CD4-positive, alpha-beta T cell (primary cell): ENCODE measurements around the gene SMURF2. TPM values are rescaled to one million over a fixed set of nuclear protein-coding genes. Genes with fewer than 3 reads are reported as not detected.
A peak's percentile ranks its signal among the peaks of the same experiment; 100 is the strongest.

Source experiments
- ATAC-seq: fragments of 200-7000 bp; cut with Tn5 transposase; one replicate; pipeline ENCODE4 v1.10.0; 2022; ENCODE audit warnings: mild to moderate bottlenecking; ENCODE audit not compliant: poor library complexity
- CTCF ChIA-PET: fragments of 350-600 bp; sonication (Branson Sonifier 250); formaldehyde crosslinking; loops from one replicate; lab custom pipeline; 2021; ENCODE audit warnings: antibody characterized with exemption, inconsistent platforms; lab: Charles Lee
- POLR2A ChIA-PET: fragments of 350-600 bp; sonication (Branson Sonifier 250); formaldehyde crosslinking; loops from one replicate; lab custom pipeline; 2021; ENCODE audit warnings: antibody characterized with exemption, inconsistent platforms; lab: Charles Lee
- DNase-seq, 14 experiments: peaks; one replicate each; pipeline ENCODE4 v3.0.0-alpha.2; 2013 to 2020; ENCODE audit warnings: mixed read lengths in 2 of 14
- H3K27ac ChIP-seq, 2 donors: one replicate each; pipeline versions ENCODE4 v1.5.1 to v1.7.0; 2013; ENCODE audit warnings: low read length in 2 of 2, low read depth in 1 of 2, mild to moderate bottlenecking in 1 of 2
- H3K27me3 ChIP-seq, 2 experiments: 1 replicate in 1 of 2; 2 replicates in 1 of 2; pipeline versions ENCODE4 v1.6.1 to v1.7.0; 2013; ENCODE audit warnings: low read length in 2 of 2, control low read depth in 1 of 2, mild to moderate bottlenecking in 1 of 2, moderate library complexity in 1 of 2; ENCODE audit not compliant: insufficient read depth in 2 of 2, control insufficient read depth in 1 of 2
- H3K36me3 ChIP-seq: one replicate; pipeline ENCODE4 v1.6.1; 2013; ENCODE audit warnings: low read length, control low read depth; ENCODE audit not compliant: insufficient read depth
- H3K4me1 ChIP-seq: one replicate; pipeline ENCODE4 v1.6.1; 2013; ENCODE audit warnings: low read length, control low read depth; ENCODE audit not compliant: insufficient read depth
- H3K4me3 ChIP-seq: one replicate; pipeline ENCODE4 v1.5.1; 2013; ENCODE audit warnings: mild to moderate bottlenecking, low read length, moderate library complexity
- H3K9me3 ChIP-seq, 2 experiments: 1 replicate in 1 of 2; 2 replicates in 1 of 2; pipeline versions ENCODE4 v1.6.1 to v1.7.0; 2013; ENCODE audit warnings: low read length in 2 of 2, mild to moderate bottlenecking in 2 of 2, control low read depth in 1 of 2, moderate library complexity in 1 of 2; ENCODE audit not compliant: control insufficient read depth in 1 of 2, insufficient read depth in 1 of 2
- H3K27ac Mint-ChIP-seq: one replicate; pipeline ENCODE4 v1.8.0; 2020; ENCODE audit warnings: mixed read lengths
- H3K27me3 Mint-ChIP-seq: one replicate; pipeline ENCODE4 v1.8.0; 2021; ENCODE audit warnings: mixed read lengths
- H3K36me3 Mint-ChIP-seq: one replicate; pipeline ENCODE4 v1.8.0; 2021; ENCODE audit warnings: low read depth, mixed read lengths
- H3K4me1 Mint-ChIP-seq: one replicate; pipeline ENCODE4 v1.8.0; 2021; ENCODE audit warnings: low read depth, mixed read lengths
- H3K4me3 Mint-ChIP-seq: one replicate; pipeline ENCODE4 v1.8.0; 2020; ENCODE audit warnings: mild to moderate bottlenecking, mixed read lengths
- H3K9me3 Mint-ChIP-seq: one replicate; pipeline ENCODE4 v1.8.0; 2020; ENCODE audit warnings: mixed read lengths
- intact Hi-C, 2 experiments: fragments of 100-400 bp; cut with DNase I in 1 of 2; cut with micrococcal nuclease in 1 of 2; formaldehyde crosslinking; loops; one replicate each; pipeline versions ENCODE4 v1.15.1 to v1.9.0; 2023 to 2025; cut with DNase I, micrococcal nuclease
- total RNA-seq, 174 experiments: library from RNA in 2 of 174; stranded (reverse) in 2 of 174; gene quantifications; one replicate each; pipeline ENCODE4 v1.2.3 and lab custom pipeline; 2021 to 2026
- TF ChIP-seq, protein P1 (sequence below): fragments of 200-600 bp; IDR thresholded peaks from one replicate; pipeline ENCODE4 v1.8.0; 2022; ENCODE audit warnings: antibody characterized with exemption, mild to moderate bottlenecking

Gene SMURF2
- total RNA-seq, 2 experiments from 2014 or later, result 28.0 to 29.7 TPM

DNA sequence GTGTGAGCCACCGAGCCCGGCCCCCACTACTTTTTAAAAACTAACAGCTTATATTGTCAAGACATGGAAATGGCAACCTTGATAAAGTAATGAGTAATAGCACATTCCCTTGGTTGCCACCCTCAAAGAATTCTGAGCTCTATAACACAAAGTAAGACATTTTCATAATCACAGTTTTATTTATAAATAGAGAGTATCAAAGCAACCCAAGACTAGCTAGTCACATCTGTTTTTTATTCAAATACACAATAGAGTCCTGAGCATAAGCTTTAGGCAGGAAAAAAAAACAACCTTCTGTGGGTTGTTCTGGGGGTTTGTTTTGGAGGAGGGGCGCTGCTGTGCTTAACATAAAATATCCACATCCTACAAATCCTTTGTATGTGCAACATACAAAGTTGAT lies 86.7 kb downstream of the SMURF2 start:
- Mint-ChIP-seq H3K4me1 (peaks cover 18% of the 10 kb centered on the region), H3K36me3 (peaks cover 76% of the 10 kb centered on the region), H3K27ac (no peak overlapping the region), H3K27me3 (no peaks in the 10 kb centered on the region), H3K4me3 (no peak overlapping the region), H3K9me3 (no peaks in the 10 kb centered on the region)
- DNase-seq (no peak), ATAC-seq (no peak)
- H3K27ac ChIP-seq, result no peak overlapping the region
- intact Hi-C loops, result no loop called here
- H3K36me3 ChIP-seq, result peaks cover 39% of the 10 kb centered on the region
- H3K9me3 ChIP-seq, result no peaks in the 10 kb centered on the region
- H3K27me3 ChIP-seq, result no peaks in the 10 kb centered on the region
- H3K4me3 ChIP-seq, result no peak overlapping the region
- ChIA-PET POLR2A (interaction anchor here (1.3 to 1.8 kb wide), 2 partner anchors 69 to 70 kb away, joined by 5 to 6 read pairs; partner anchors contain the start of genes CEP95 and DDX5), CTCF (interaction anchor here (0.6 to 1.7 kb wide), 2 partner anchors 17 to 55 kb away, joined by 3 to 5 read pairs; no protein-coding TSS in a partner anchor)
- peaks cover 9% of the 10 kb centered on the region for H3K4me1 ChIP-seq
- TF ChIP-seq, protein P1, sequence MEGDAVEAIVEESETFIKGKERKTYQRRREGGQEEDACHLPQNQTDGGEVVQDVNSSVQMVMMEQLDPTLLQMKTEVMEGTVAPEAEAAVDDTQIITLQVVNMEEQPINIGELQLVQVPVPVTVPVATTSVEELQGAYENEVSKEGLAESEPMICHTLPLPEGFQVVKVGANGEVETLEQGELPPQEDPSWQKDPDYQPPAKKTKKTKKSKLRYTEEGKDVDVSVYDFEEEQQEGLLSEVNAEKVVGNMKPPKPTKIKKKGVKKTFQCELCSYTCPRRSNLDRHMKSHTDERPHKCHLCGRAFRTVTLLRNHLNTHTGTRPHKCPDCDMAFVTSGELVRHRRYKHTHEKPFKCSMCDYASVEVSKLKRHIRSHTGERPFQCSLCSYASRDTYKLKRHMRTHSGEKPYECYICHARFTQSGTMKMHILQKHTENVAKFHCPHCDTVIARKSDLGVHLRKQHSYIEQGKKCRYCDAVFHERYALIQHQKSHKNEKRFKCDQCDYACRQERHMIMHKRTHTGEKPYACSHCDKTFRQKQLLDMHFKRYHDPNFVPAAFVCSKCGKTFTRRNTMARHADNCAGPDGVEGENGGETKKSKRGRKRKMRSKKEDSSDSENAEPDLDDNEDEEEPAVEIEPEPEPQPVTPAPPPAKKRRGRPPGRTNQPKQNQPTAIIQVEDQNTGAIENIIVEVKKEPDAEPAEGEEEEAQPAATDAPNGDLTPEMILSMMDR, result no peak

DNA sequence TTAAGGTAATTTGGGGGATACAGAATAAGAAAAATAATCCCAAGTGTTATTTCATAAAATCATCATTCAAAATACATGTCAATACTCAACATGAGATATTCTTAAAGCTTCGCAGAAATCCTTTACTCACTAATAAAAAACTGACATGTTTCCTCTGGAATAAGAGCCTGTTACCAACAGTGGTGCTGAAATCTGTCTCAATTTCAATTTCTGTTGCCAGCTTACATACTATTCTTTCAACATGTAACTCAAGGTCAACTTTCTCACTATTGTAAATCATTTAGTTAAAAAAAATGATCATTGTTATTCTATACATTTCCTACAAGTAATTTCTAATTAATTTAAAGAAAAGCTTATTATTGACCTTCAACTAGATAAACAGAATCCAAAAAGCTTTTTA lies 87.5 kb downstream of the SMURF2 start:
- Mint-ChIP-seq H3K36me3 (peaks cover 74% of the 10 kb centered on the region), H3K4me3 (no peak overlapping the region), H3K4me1 (peaks cover 17% of the 10 kb centered on the region), H3K9me3 (no peaks in the 10 kb centered on the region), H3K27me3 (no peaks in the 10 kb centered on the region), H3K27ac (peak overlapping the region; percentile 59)
- H3K36me3 ChIP-seq, result peaks cover 44% of the 10 kb centered on the region
- H3K4me3 ChIP-seq, result no peak overlapping the region
- intact Hi-C loops, result loop anchor here (5.0 kb wide), 2 partner anchors 73 to 163 kb away; no protein-coding TSS in a partner anchor
- ChIA-PET POLR2A (interaction anchor here (1.8 kb wide), 1 partner anchor 69 kb away, joined by 5 read pairs; no protein-coding TSS in a partner anchor), CTCF (interaction anchor here (0.6 to 1.7 kb wide), 2 partner anchors 18 to 55 kb away, joined by 3 to 5 read pairs; no protein-coding TSS in a partner anchor)
- H3K27ac ChIP-seq, result no peak overlapping the region
- TF ChIP-seq, protein P1, result no peak
- H3K4me1 ChIP-seq, result peaks cover 9% of the 10 kb centered on the region
- DNase-seq (no peak), ATAC-seq (no peak)
- no peaks in the 10 kb centered on the region for H3K9me3 ChIP-seq
- H3K27me3 ChIP-seq, result no peaks in the 10 kb centered on the region

DNA sequence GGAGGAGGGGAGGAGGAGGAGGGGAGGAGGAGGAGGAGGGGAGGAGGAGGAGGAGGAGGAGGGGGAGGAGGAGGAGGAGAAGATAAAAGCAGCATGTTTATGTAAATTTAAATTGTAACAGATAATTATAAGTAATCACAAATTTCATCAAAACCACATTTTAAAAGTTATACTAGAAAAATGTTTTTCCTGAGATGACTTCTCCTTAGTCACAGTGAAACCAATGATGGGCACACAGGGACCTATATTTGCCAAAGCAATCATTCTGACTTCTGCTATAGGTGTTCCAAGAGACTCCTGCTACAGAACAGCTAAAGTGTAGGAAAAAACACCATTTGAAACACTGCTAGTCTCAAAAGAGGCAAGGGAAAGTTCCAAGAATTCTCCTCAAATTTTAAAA lies 88.9 kb downstream of the SMURF2 start:
- Histone ChIP-seq H3K27ac (no peak overlapping the region), H3K4me3 (no peak overlapping the region), H3K4me1 (peaks cover 9% of the 10 kb centered on the region), H3K9me3 (no peaks in the 10 kb centered on the region), H3K36me3 (peaks cover 37% of the 10 kb centered on the region), H3K27me3 (no peaks in the 10 kb centered on the region)
- DNase-seq (no peak), ATAC-seq (no peak)
- TF ChIP-seq, protein P1, result no peak
- ChIA-PET POLR2A (no interaction called here), CTCF (no interaction called here)
- Mint-ChIP-seq H3K27ac (peak overlapping the region; percentile 82), H3K36me3 (peaks cover 72% of the 10 kb centered on the region), H3K4me3 (no peak overlapping the region), H3K4me1 (peaks cover 17% of the 10 kb centered on the region), H3K9me3 (no peaks in the 10 kb centered on the region), H3K27me3 (no peaks in the 10 kb centered on the region)
- intact Hi-C loops, result loop anchor here (5.0 kb wide), 2 partner anchors 74 to 164 kb away; no protein-coding TSS in a partner anchor
